Astrocyte of the spinal cord (primary cell): Measurements from ENCODE around the gene SLC66A3.
A peak's percentile ranks its signal among the peaks of the same experiment; 100 is the strongest.

ENCODE experiments used
- DNase-seq: peaks from one replicate; pipeline ENCODE4 v3.0.0; 2011; ENCODE audit warnings: low read depth, low spot score
- H3K4me3 ChIP-seq: 2 replicates; pipeline ENCODE4 v1.5.1; 2011; ENCODE audit warnings: low read depth, mild to moderate bottlenecking, low read length, moderate library complexity
- in situ Hi-C: cut with HindIII; loops from 2 replicates; pipeline ENCODE4 v1.10.0; 2017; ENCODE audit warnings: low sequenced_read_pairs
- TF ChIP-seq, protein P1 (sequence below): IDR thresholded peaks from 2 replicates; pipeline ENCODE4 v1.5.1; 2012; ENCODE audit warnings: low read depth, mild to moderate bottlenecking, low read length, inconsistent platforms

Gene SLC66A3

GRCh38 chr2:11169333-11169732, 14.1 kb downstream of the SLC66A3 start:
- in situ Hi-C loops, result no loop called here
- H3K4me3 ChIP-seq, result no peak overlapping the region
- no peak for DNase-seq
- TF ChIP-seq, protein P1, sequence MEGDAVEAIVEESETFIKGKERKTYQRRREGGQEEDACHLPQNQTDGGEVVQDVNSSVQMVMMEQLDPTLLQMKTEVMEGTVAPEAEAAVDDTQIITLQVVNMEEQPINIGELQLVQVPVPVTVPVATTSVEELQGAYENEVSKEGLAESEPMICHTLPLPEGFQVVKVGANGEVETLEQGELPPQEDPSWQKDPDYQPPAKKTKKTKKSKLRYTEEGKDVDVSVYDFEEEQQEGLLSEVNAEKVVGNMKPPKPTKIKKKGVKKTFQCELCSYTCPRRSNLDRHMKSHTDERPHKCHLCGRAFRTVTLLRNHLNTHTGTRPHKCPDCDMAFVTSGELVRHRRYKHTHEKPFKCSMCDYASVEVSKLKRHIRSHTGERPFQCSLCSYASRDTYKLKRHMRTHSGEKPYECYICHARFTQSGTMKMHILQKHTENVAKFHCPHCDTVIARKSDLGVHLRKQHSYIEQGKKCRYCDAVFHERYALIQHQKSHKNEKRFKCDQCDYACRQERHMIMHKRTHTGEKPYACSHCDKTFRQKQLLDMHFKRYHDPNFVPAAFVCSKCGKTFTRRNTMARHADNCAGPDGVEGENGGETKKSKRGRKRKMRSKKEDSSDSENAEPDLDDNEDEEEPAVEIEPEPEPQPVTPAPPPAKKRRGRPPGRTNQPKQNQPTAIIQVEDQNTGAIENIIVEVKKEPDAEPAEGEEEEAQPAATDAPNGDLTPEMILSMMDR, result no peak

- in situ Hi-C loops, result no loop called here
- no peak overlapping the region for H3K4me3 ChIP-seq
- TF ChIP-seq, protein P1, result no peak
- no peak for DNase-seq
These were observed 19.0 kb downstream of the SLC66A3 start for GRCh38 chr2:11174222-11174621.

DNA sequence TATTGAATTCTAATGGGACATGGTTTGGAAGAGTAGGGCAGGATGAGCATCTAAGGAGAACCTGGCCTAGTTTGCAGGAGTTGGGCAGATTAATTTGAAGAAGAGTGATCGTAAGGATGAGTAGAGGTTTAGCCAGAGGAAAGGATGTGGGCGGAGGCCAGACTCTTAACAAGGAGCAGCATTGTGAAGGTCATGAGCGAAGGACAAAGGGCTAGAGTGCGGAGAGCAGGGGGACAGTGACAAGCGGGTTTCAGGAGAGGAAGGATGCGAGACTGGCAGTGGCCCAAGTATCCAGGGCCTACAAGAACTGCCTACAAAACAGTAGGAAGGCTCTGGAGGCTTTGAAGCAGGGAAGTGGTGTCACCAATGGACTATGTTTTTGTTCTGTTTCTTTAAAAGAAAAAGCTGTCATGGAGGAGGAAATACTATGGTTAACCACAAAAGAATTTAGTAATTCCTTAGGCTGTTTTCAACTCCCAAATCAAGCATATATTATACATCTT, 20.1 kb downstream of the SLC66A3 start:
- DNase-seq, result peak; percentile 79
- TF ChIP-seq, protein P1, result no peak
- in situ Hi-C loops, result no loop called here
- H3K4me3 ChIP-seq, result no peak overlapping the region

DNA sequence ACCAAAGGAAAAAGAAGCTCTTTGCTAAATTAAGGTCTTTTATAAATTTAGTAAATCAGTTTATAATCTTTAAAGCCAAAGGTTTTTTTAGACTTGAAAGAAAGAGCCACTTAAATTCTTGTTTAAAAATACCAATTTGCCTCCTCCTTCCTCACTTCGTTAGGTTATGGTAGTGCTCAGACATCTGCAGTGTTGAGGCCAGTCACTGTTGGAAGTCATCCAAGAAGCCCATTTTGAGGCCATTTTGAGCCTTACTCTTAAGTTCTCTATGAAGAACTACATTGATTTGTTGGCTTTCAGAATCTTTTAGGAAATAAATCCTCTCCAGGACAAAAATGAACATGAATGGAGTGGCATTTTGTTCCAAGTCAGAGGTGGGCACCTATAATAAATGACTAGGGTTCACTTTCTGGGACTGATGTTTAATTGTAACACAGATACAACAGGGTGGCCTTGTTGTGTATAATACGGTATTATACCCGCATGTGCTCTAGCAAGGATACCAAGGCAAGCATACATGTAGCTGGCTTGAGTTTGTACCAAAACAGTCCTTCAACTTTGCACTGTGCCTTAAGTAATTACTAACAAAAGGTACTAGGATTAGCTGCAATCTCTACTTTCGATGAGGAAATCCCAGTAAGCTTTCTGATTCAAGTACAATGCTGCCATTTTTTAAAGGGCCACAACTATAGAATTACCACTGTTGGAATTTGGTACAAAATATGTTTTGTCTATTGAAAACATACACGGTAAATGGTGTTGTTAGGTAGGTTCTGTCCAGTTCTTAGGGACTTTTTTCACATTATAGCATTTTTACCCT, 22.8 kb downstream of the SLC66A3 start:
- peak; percentile 33 for DNase-seq

DNA sequence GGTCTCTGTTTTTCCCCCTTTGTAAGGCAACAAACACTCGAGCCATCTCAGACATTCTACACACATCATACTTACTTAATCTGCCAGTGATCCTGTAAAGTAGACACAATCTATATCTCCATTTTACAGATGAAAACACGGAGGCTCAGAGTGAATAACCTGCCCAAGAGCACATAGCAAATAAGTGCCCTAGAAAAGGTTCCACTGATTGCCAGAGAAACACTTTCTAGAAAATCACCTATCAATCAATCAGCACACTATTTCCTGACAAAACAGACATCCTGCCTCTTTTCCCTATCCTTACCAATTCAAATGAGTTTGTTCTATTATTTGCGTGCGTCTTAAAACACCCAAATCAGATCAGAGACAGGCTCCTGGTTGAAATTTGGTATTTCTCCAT, 23.9 kb downstream of the SLC66A3 start:
- H3K4me3 ChIP-seq, result no peak overlapping the region
- DNase-seq, result no peak
- in situ Hi-C loops, result no loop called here
- TF ChIP-seq, protein P1, result no peak

More for the DNA sequence above, 22.8 kb downstream of the SLC66A3 start:
- in situ Hi-C loops, result no loop called here
- TF ChIP-seq, protein P1, result no peak
- H3K4me3 ChIP-seq, result no peak overlapping the region

DNA sequence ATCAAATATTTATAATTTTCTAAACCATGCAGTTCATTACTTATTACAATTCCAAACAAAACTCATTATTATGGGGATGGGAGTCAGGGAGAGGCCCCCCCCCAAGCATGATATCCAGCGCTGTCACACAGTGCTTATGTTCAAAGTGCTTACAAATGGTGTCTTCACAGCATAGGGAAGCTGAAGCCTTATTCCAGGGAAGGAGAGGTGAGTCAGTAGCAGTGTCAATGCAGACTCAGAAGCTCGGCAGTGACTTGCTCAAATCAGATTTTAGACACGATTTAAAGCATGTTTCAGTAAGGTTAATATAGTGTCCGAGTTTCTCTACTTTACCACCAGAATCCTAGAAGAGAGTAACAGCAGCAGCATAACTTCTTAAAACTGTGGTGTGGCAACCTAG, 24.6 kb downstream of the SLC66A3 start:
- in situ Hi-C loops, result no loop called here
- TF ChIP-seq, protein P1, result no peak
- no peak overlapping the region for H3K4me3 ChIP-seq
- DNase-seq, result no peak
